Lower lobe of right lung (tissue), 2 donors: ENCODE measurements around the gene MELTF. TPM values are rescaled to one million over a fixed set of nuclear protein-coding genes. Genes with fewer than 3 reads are reported as not detected.

ENCODE experiments used
- ATAC-seq, 2 donors: fragments of 200-7000 bp; cut with Tn5 transposase; one replicate each; pipeline ENCODE4 v1.9.1; 2020 to 2022; ENCODE audit warnings: mild to moderate bottlenecking in 2 of 2, moderate library complexity in 2 of 2
- DNase-seq: peaks from one replicate; pipeline ENCODE4 v3.0.0-alpha.2; 2020
- H3K27ac ChIP-seq: fragments of 200-600 bp; one replicate; pipeline ENCODE4 v1.8.0; 2022
- H3K27me3 ChIP-seq: fragments of 200-600 bp; one replicate; pipeline ENCODE4 v1.8.0; 2022; ENCODE audit warnings: low read depth
- H3K36me3 ChIP-seq: fragments of 200-600 bp; one replicate; pipeline ENCODE4 v1.8.0; 2022; ENCODE audit warnings: mild to moderate bottlenecking
- H3K4me1 ChIP-seq: fragments of 200-600 bp; one replicate; pipeline ENCODE4 v1.8.0; 2022
- H3K4me3 ChIP-seq: fragments of 200-600 bp; one replicate; pipeline ENCODE4 v1.8.0; 2022; ENCODE audit warnings: mild to moderate bottlenecking
- H3K9me3 ChIP-seq: fragments of 200-600 bp; one replicate; pipeline ENCODE4 v1.8.0; 2022
- CTCF ChIP-seq: fragments of 200-600 bp; IDR thresholded peaks from one replicate; pipeline ENCODE4 v1.8.0; 2022; ENCODE audit warnings: antibody characterized with exemption, mild to moderate bottlenecking
- intact Hi-C: fragments of 100-400 bp; cut with DNase I; formaldehyde crosslinking; loops from one replicate; pipeline ENCODE4 v1.11.0; 2022
- total RNA-seq: library from RNA; stranded (reverse); fragmentation: NEBNext Ultra II Directional; extraction: Animal tissue kit (Norgen Biotek cat#: 25700); gene quantifications from one replicate; pipeline ENCODE4 v1.2.1, GENCODE V29; 2021
- donor health status: DM: no; HTN: yes; CAD: no; lungs with severe emphysema.

MELTF gene
- total RNA-seq, 1 donor from 2014 or later = 5.2 TPM

GRCh38 chr3:197008436-197009209, 21.0 kb downstream of the MELTF start:
- intact Hi-C loops = no loop called here
- TF ChIP-seq CTCF = no peak
- ATAC-seq = no peak
- Histone ChIP-seq H3K27me3 (peaks cover 5% of the 10 kb centered on the region), H3K4me3 (no peak overlapping the region), H3K9me3 (no peaks in the 10 kb centered on the region), H3K4me1 (peaks cover 8% of the 10 kb centered on the region), H3K36me3 (no peaks in the 10 kb centered on the region), H3K27ac (no peak overlapping the region)
- no peak for DNase-seq

- Histone ChIP-seq H3K27me3 (peaks cover 5% of the 10 kb centered on the region), H3K9me3 (no peaks in the 10 kb centered on the region), H3K4me1 (peaks cover 10% of the 10 kb centered on the region), H3K27ac (no peak overlapping the region), H3K4me3 (no peak overlapping the region), H3K36me3 (no peaks in the 10 kb centered on the region)
- no peak for ATAC-seq
- intact Hi-C loops = no loop called here
- TF ChIP-seq CTCF = no peak
- no peak for DNase-seq
Measured at GRCh38 chr3:197007953-197008352, 21.7 kb downstream of the MELTF start.

- Histone ChIP-seq H3K27ac (no peak overlapping the region), H3K9me3 (no peaks in the 10 kb centered on the region), H3K36me3 (no peaks in the 10 kb centered on the region), H3K4me1 (peaks cover 11% of the 10 kb centered on the region), H3K27me3 (peaks cover 5% of the 10 kb centered on the region), H3K4me3 (no peak overlapping the region)
- DNase-seq (no peak), ATAC-seq (no peak)
- no peak for TF ChIP-seq CTCF
- intact Hi-C loops = no loop called here
Measured at GRCh38 chr3:197007296-197007940, 22.2 kb downstream of the MELTF start.

- ATAC-seq = no peak
Measured at GRCh38 chr3:197006860-197007259, 22.8 kb downstream of the MELTF start.

GRCh38 chr3:197006446-197006845, 23.2 kb downstream of the MELTF start:
- intact Hi-C loops = no loop called here
- no peak overlapping the region for H3K27ac ChIP-seq
- peaks cover 19% of the 10 kb centered on the region for H3K4me1 ChIP-seq
- no peak overlapping the region for H3K4me3 ChIP-seq
- no peaks in the 10 kb centered on the region for H3K9me3 ChIP-seq
- H3K27me3 ChIP-seq = peaks cover 5% of the 10 kb centered on the region
- DNase-seq = no peak
- TF ChIP-seq CTCF = no peak
- no peak for ATAC-seq
- H3K36me3 ChIP-seq = no peaks in the 10 kb centered on the region

More at GRCh38 chr3:197006860-197007259, 22.8 kb downstream of the MELTF start:
- no peak for TF ChIP-seq CTCF
- DNase-seq = no peak
- H3K9me3 ChIP-seq = no peaks in the 10 kb centered on the region
- H3K4me3 ChIP-seq = no peak overlapping the region
- H3K27me3 ChIP-seq = peaks cover 5% of the 10 kb centered on the region
- no peak overlapping the region for H3K27ac ChIP-seq
- H3K36me3 ChIP-seq = no peaks in the 10 kb centered on the region
- peaks cover 16% of the 10 kb centered on the region for H3K4me1 ChIP-seq
- intact Hi-C loops = no loop called here
